ENCODE data around the gene ZDHHC20. TPM values are rescaled to one million over a fixed set of nuclear protein-coding genes. Genes with fewer than 3 reads are reported as not detected.

ZDHHC20 gene
- total RNA-seq, 1 donor from 2014 or later: 14.0 TPM

- Histone ChIP-seq H3K27me3 (ENCODE audit: low read depth) (no peaks in the 10 kb centered on the region), H3K27ac (replicated peaks) (no peak overlapping the region), H3K9me3 (replicated peaks) (no peaks in the 10 kb centered on the region), H3K4me3 (no peak overlapping the region), H3K4me1 (no peaks in the 10 kb centered on the region), H3K36me3 (no peaks in the 10 kb centered on the region)
- DNase-seq: no peak
- intact Hi-C loops (cut with micrococcal nuclease): no loop called here
- TF ChIP-seq CTCF (IDR thresholded peaks at IDR 0.05; ENCODE audit: borderline replicate concordance): no peak
Measured at GRCh38 chr13:21343659-21344058, 115.4 kb downstream of the ZDHHC20 start.

GRCh38 chr13:21342699-21343442 lies 116.2 kb downstream of the ZDHHC20 start:
- Histone ChIP-seq H3K4me1 (no peaks in the 10 kb centered on the region), H3K36me3 (no peaks in the 10 kb centered on the region), H3K27ac (replicated peaks) (no peak overlapping the region), H3K4me3 (no peak overlapping the region), H3K27me3 (ENCODE audit: low read depth) (no peaks in the 10 kb centered on the region), H3K9me3 (replicated peaks) (no peaks in the 10 kb centered on the region)
- no peak for TF ChIP-seq CTCF (IDR thresholded peaks at IDR 0.05; ENCODE audit: borderline replicate concordance)
- DNase-seq: no peak
- intact Hi-C loops (cut with micrococcal nuclease): no loop called here

- Histone ChIP-seq H3K9me3 (replicated peaks) (no peaks in the 10 kb centered on the region), H3K36me3 (no peaks in the 10 kb centered on the region), H3K27ac (replicated peaks) (no peak overlapping the region), H3K4me3 (no peak overlapping the region), H3K4me1 (no peaks in the 10 kb centered on the region), H3K27me3 (ENCODE audit: low read depth) (no peaks in the 10 kb centered on the region)
- no peak for TF ChIP-seq CTCF (IDR thresholded peaks at IDR 0.05; ENCODE audit: borderline replicate concordance)
- intact Hi-C loops (cut with micrococcal nuclease): no loop called here
- no peak for DNase-seq
Measured at GRCh38 chr13:21341637-21342422, 117.3 kb downstream of the ZDHHC20 start.

GRCh38 chr13:21338639-21339278 lies 120.3 kb downstream of the ZDHHC20 start:
- intact Hi-C loops (cut with micrococcal nuclease): no loop called here
- peaks cover 14% of the 10 kb centered on the region for H3K9me3 ChIP-seq (replicated peaks)
- no peak for DNase-seq

More at GRCh38 chr13:21338639-21339278, 120.3 kb downstream of the ZDHHC20 start:
- Histone ChIP-seq H3K36me3 (no peaks in the 10 kb centered on the region), H3K27ac (replicated peaks) (no peak overlapping the region), H3K4me3 (no peak overlapping the region), H3K27me3 (ENCODE audit: low read depth) (no peaks in the 10 kb centered on the region), H3K4me1 (no peaks in the 10 kb centered on the region)
- TF ChIP-seq CTCF (IDR thresholded peaks at IDR 0.05; ENCODE audit: borderline replicate concordance): no peak

All from left ventricle myocardium inferior (tissue), 1 donor.